ENCODE results near the gene PRKCQ. TPM values are rescaled to one million over a fixed set of nuclear protein-coding genes. Genes with fewer than 3 reads are reported as not detected.

PRKCQ gene
- total RNA-seq, 2 donors from 2014 or later = 0.43 TPM; not detected in 1

DNA sequence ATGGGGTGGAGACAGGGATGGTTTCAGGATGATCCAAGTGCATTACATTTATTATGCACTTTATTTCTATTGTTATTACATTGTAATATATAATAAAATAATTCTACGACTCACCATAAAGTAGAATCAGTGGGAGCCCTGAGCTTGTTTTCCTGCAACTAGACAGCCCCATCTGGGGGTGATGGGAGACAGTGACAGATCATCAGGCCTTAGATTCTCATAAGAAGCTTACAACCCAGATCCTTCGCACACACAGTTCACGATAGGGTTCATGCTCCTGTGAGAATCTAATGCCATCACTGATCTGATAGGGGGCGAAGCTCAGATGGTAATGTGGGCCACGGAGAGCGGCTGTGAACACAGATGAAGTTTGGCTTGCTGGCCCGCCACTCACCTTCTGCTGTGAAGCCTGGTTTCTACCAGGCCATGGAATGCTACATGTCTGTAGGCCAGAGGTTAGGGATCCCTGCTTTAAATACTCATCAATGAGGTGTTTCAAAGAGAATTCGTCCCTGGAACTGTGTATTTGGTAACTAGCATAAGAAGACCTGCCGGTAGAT lies 21.2 kb upstream of the PRKCQ start:
- no peaks in the 10 kb centered on the region for H3K36me3 ChIP-seq
- no peak overlapping the region for H3K27ac ChIP-seq
- no peak for DNase-seq (ENCODE audit: low spot score)
- H3K4me3 ChIP-seq = no peak overlapping the region
- H3K4me1 ChIP-seq = no peaks in the 10 kb centered on the region
- no peaks in the 10 kb centered on the region for H3K9me3 ChIP-seq
- no peak for TF ChIP-seq CTCF (IDR thresholded peaks at IDR 0.05)
- H3K27me3 ChIP-seq = no peaks in the 10 kb centered on the region

DNA sequence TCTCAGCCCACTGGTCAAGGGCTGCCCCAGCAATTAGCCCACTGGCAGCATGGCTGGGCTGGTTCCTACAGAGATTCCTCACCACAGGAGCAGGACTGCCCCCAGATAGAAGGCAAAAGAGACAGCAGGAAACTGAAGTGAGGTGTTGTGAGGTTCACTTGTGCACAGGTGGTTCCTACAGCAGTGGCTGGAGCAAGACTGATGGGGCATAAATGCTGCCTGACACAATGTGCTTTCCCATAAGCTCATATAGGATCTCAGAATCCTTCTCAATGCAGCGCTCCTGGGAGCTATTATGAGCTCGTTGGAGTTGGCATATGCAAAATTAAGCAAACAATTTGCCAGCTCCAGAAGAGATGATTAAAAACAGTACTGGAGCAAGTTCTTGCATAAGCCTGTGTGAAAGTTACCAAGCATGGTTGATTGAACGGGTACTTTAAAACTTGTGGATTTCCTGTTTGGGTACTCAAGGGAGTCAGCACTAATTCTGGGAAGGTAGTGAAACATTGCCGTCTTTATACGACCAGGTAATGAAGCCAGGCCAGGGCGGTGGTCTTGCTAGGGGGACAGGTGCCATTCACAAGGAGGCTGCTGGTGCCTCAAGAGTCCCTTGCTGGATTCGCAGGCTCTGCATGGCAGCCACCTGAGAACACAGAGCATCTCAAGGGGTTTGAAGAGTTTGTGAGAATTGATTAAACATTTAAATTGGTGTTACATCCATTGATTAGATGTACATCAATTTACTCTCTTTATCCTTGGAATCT lies 20.3 kb upstream of the PRKCQ start:
- no peaks in the 10 kb centered on the region for H3K4me1 ChIP-seq
- no peak overlapping the region for H3K27ac ChIP-seq
- H3K4me3 ChIP-seq = no peak overlapping the region
- H3K36me3 ChIP-seq = no peaks in the 10 kb centered on the region
- H3K27me3 ChIP-seq = no peaks in the 10 kb centered on the region
- H3K9me3 ChIP-seq = no peaks in the 10 kb centered on the region
- TF ChIP-seq CTCF (IDR thresholded peaks at IDR 0.05) = no peak
- no peak for DNase-seq (ENCODE audit: low spot score)

- H3K27me3 ChIP-seq = no peaks in the 10 kb centered on the region
- no peak overlapping the region for H3K4me3 ChIP-seq
- no peak for TF ChIP-seq CTCF (IDR thresholded peaks at IDR 0.05)
- H3K27ac ChIP-seq = no peak overlapping the region
- no peaks in the 10 kb centered on the region for H3K9me3 ChIP-seq
- DNase-seq (ENCODE audit: low spot score) = no peak
- H3K4me1 ChIP-seq = no peaks in the 10 kb centered on the region
- no peaks in the 10 kb centered on the region for H3K36me3 ChIP-seq
Observed at GRCh38 chr10:6598679-6599078, 18.6 kb upstream of the PRKCQ start.

- Histone ChIP-seq H3K36me3 (no peaks in the 10 kb centered on the region), H3K4me1 (no peaks in the 10 kb centered on the region), H3K4me3 (no peak overlapping the region), H3K9me3 (no peaks in the 10 kb centered on the region), H3K27me3 (no peaks in the 10 kb centered on the region), H3K27ac (no peak overlapping the region)
- no peak for TF ChIP-seq CTCF (IDR thresholded peaks at IDR 0.05)
- DNase-seq (ENCODE audit: low spot score) = no peak
Observed at GRCh38 chr10:6597478-6597877, 17.4 kb upstream of the PRKCQ start.

- Histone ChIP-seq H3K27ac (no peak overlapping the region), H3K36me3 (no peaks in the 10 kb centered on the region), H3K4me1 (no peaks in the 10 kb centered on the region), H3K9me3 (no peaks in the 10 kb centered on the region), H3K27me3 (no peaks in the 10 kb centered on the region), H3K4me3 (no peak overlapping the region)
- no peak for TF ChIP-seq CTCF (IDR thresholded peaks at IDR 0.05)
- DNase-seq (ENCODE audit: low spot score) = no peak
Observed at GRCh38 chr10:6595499-6595898, 15.4 kb upstream of the PRKCQ start.

Measured in right atrium auricular region (tissue), 2 donors.